OCI-LY1 (cell line): Measurements from ENCODE around the gene TFEB.

Source experiments
- EZH2 ChIP-seq: fragments of 200-600 bp; sonication (generic), shearing (Covaris generic); IDR thresholded peaks from 2 replicates; pipeline ENCODE4 v1.8.0; 2017; ENCODE audit warnings: borderline replicate concordance, mixed run types, mild to moderate bottlenecking, antibody characterized with exemption, low read length, moderate library complexity, mixed read lengths
- TF ChIP-seq, protein P1 (sequence below): fragments of 200-600 bp; sonication (generic), shearing (Covaris generic); IDR thresholded peaks from 2 replicates; pipeline ENCODE4 v1.5.1; 2017; ENCODE audit warnings: mild to moderate bottlenecking, antibody characterized with exemption, low read length, moderate library complexity, mixed read lengths

DNA sequence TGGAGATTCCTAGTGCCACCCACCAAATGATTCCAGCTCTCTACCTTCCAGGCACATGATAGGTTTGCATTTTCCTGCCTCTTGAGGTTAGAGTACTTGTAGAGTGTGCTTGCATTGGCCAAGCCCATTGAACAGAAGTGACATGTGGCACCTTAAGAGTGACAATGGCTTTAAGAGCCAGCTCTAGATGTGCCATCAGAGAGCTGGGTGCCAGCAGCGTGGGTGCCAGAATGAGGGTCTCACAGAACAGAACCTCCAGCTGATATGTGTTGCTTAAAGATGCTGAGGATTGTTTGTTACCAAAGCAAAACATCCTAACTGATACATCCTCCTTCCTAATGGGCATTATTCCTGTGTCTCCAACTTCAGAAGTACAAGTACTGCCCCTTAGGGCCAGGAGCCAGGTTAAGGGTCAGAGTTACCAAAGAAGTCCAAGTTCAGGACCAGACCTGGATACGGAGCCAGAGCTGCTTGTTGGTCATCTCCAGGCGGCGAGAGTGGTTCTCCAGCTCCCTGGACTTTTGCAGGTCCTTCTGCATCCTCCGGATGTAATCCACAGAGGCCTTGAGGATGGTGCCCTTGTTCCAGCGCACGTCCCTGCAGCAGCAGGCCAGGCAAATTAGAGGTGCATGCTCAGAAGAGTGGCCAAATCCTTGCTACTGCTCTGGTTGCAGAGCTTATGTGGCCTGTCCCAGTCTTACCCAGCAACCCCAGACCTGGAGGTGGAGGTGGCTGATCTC, 49.6 kb downstream of the TFEB start:
- TF ChIP-seq, protein P1, sequence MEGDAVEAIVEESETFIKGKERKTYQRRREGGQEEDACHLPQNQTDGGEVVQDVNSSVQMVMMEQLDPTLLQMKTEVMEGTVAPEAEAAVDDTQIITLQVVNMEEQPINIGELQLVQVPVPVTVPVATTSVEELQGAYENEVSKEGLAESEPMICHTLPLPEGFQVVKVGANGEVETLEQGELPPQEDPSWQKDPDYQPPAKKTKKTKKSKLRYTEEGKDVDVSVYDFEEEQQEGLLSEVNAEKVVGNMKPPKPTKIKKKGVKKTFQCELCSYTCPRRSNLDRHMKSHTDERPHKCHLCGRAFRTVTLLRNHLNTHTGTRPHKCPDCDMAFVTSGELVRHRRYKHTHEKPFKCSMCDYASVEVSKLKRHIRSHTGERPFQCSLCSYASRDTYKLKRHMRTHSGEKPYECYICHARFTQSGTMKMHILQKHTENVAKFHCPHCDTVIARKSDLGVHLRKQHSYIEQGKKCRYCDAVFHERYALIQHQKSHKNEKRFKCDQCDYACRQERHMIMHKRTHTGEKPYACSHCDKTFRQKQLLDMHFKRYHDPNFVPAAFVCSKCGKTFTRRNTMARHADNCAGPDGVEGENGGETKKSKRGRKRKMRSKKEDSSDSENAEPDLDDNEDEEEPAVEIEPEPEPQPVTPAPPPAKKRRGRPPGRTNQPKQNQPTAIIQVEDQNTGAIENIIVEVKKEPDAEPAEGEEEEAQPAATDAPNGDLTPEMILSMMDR, result no peak
- no peak for TF ChIP-seq EZH2
